ENCODE data around the gene TET1. TPM values are rescaled to one million over a fixed set of nuclear protein-coding genes. Genes with fewer than 3 reads are reported as not detected.
"Not testable (repeated sequence)": the region's sequence is repeated elsewhere in the genome, so short reads cannot be mapped to it uniquely, and the experiment has no call there.

TET1 gene
- total RNA-seq, 1 experiment from 2014 or later, result 1.2 TPM

DNA sequence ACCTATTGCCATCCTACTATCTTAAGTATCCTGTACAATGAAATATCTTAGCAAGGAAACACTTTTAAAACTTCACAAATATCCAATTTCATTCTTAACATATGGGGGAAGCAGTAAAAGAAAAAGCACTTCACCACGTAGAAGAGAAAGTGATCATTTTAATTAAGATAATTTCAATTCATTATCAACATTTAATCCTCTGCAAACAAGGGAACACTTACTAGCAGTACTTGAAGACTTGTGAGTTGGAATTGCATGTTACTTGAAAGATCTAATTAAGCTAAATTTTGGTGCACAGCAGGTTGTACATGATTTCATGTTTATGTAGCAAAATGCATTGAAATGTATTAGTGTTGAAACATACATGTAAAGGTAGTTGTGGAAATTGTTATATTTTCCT, 140.1 kb downstream of the TET1 start:
- DNase-seq, result no peak
- Mint-ChIP-seq H3K27ac (ENCODE audit: unreplicated experiment) (no peak overlapping the region), H3K4me1 (ENCODE audit: low read depth, unreplicated experiment) (no peaks in the 10 kb centered on the region), H3K4me3 (ENCODE audit: low read depth, unreplicated experiment) (no peak overlapping the region), H3K36me3 (ENCODE audit: insufficient read depth, unreplicated experiment) (no peaks in the 10 kb centered on the region), H3K27me3 (ENCODE audit: unreplicated experiment) (no peaks in the 10 kb centered on the region), H3K9me3 (ENCODE audit: low read depth, unreplicated experiment) (no peaks in the 10 kb centered on the region)
- no TSS peak for BruUV-seq (replicated peaks)
- CTCF ChIA-PET, result no interaction called here
- intact Hi-C loops (cut with micrococcal nuclease; ENCODE audit: unreplicated experiment), result no loop called here
- TF ChIP-seq, protein P1, sequence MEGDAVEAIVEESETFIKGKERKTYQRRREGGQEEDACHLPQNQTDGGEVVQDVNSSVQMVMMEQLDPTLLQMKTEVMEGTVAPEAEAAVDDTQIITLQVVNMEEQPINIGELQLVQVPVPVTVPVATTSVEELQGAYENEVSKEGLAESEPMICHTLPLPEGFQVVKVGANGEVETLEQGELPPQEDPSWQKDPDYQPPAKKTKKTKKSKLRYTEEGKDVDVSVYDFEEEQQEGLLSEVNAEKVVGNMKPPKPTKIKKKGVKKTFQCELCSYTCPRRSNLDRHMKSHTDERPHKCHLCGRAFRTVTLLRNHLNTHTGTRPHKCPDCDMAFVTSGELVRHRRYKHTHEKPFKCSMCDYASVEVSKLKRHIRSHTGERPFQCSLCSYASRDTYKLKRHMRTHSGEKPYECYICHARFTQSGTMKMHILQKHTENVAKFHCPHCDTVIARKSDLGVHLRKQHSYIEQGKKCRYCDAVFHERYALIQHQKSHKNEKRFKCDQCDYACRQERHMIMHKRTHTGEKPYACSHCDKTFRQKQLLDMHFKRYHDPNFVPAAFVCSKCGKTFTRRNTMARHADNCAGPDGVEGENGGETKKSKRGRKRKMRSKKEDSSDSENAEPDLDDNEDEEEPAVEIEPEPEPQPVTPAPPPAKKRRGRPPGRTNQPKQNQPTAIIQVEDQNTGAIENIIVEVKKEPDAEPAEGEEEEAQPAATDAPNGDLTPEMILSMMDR (IDR thresholded peaks at IDR 0.05; ENCODE audit: unreplicated experiment), result no peak

DNA sequence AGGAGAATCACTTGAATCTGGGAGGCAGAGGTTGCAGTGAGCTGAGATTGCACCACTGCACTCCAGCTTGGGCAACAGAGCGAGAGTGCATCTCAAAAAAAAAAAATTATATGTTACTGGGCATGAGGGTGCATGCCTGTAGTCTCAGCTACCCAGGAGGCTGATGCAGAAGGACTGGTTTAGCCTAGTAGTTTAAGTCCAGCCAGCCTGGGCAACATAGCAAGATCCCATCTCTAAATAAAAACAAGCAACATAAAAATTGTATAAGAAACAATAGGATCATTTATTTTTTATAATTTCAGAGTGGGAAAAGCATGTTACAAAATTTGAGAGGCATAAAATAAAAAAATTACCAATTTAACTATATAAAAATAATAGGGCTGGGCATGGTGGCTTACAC, 145.4 kb downstream of the TET1 start:
- Mint-ChIP-seq H3K4me3 (ENCODE audit: low read depth, unreplicated experiment) (no peak overlapping the region), H3K27me3 (ENCODE audit: unreplicated experiment) (no peaks in the 10 kb centered on the region), H3K36me3 (ENCODE audit: insufficient read depth, unreplicated experiment) (no peaks in the 10 kb centered on the region), H3K4me1 (ENCODE audit: low read depth, unreplicated experiment) (no peaks in the 10 kb centered on the region), H3K27ac (ENCODE audit: unreplicated experiment) (no peak overlapping the region), H3K9me3 (ENCODE audit: low read depth, unreplicated experiment) (no peaks in the 10 kb centered on the region)
- CTCF ChIA-PET, result no interaction called here
- BruUV-seq (replicated peaks), result no TSS peak
- no peak for DNase-seq
- intact Hi-C loops (cut with micrococcal nuclease; ENCODE audit: unreplicated experiment), result no loop called here
- TF ChIP-seq, protein P1 (IDR thresholded peaks at IDR 0.05; ENCODE audit: unreplicated experiment), result no peak

DNA sequence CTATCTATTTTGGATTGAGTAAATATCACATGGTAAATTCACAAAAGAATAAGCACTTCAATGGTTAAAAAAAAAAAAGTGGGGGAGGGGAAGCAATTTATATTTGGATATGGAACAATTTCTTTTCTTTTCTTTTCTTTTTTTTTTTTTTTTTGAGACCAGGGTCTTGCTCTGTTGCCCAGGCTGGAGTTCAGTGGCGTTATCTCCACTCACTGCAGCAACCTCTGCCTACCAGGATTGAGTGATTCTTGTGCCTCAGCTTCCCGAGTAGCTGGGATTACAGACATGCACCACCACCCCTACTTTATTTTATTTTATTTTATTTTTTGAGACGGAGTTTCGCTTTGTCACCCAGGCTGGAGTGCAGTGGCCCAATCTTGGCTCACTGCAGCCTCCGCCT, 148.8 kb downstream of the TET1 start:
- H3K4me3 Mint-ChIP-seq (ENCODE audit: low read depth, unreplicated experiment); H3K36me3 Mint-ChIP-seq (ENCODE audit: insufficient read depth, unreplicated experiment); DNase-seq; BruUV-seq (replicated peaks); CTCF ChIA-PET; H3K9me3 Mint-ChIP-seq (ENCODE audit: low read depth, unreplicated experiment); H3K4me1 Mint-ChIP-seq (ENCODE audit: low read depth, unreplicated experiment); intact Hi-C loops (cut with micrococcal nuclease; ENCODE audit: unreplicated experiment); H3K27ac Mint-ChIP-seq (ENCODE audit: unreplicated experiment); H3K27me3 Mint-ChIP-seq (ENCODE audit: unreplicated experiment): not testable (repeated sequence)

DNA sequence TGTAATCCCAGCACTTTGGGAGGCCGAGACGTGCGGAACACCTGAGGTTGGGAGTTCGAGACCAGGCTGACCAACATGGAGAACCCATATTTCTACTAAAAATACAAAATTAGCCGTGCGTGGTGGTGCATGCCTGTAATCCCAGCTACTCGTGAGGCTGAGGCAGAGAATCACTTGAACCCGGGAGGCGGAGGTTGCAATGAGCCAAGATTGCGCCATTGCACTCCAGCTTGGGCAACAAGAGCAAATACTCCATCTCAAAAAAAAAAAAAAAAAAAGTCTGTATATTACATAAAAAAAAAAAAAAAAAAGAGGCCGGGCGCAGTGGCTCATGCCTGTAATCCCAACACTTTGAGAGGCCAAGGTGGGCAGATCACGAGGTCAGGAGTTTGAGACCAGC, 152.9 kb downstream of the TET1 start:
- H3K27ac Mint-ChIP-seq (ENCODE audit: unreplicated experiment); CTCF ChIA-PET; H3K36me3 Mint-ChIP-seq (ENCODE audit: insufficient read depth, unreplicated experiment); H3K27me3 Mint-ChIP-seq (ENCODE audit: unreplicated experiment); H3K9me3 Mint-ChIP-seq (ENCODE audit: low read depth, unreplicated experiment); BruUV-seq (replicated peaks); H3K4me3 Mint-ChIP-seq (ENCODE audit: low read depth, unreplicated experiment); intact Hi-C loops (cut with micrococcal nuclease; ENCODE audit: unreplicated experiment); H3K4me1 Mint-ChIP-seq (ENCODE audit: low read depth, unreplicated experiment); DNase-seq: not testable (repeated sequence)

DNA sequence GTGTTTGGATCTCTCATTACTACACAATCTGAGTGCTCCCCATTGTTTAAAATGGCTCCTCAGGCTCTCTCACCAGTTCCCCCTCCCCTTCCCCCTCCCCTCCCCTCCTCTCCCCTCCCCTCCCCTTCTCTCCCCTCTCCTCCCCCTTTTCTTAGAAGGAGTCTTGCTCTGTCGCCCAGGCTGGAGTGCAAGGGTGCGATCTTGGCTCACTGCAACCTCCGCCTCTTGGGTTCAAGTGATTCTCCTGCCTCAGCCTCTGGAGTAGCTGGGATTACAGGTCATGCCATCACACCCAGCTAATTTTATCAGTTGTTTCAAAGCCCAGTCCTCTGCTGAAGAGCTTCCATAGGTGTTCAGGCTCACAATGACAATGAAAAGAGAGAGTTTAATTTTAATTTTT, 157.3 kb downstream of the TET1 start:
- no peak overlapping the region for H3K4me3 Mint-ChIP-seq (ENCODE audit: low read depth, unreplicated experiment)
- intact Hi-C loops (cut with micrococcal nuclease; ENCODE audit: unreplicated experiment), result no loop called here
- no peaks in the 10 kb centered on the region for H3K9me3 Mint-ChIP-seq (ENCODE audit: low read depth, unreplicated experiment)
- BruUV-seq (replicated peaks), result no TSS peak
- H3K27me3 Mint-ChIP-seq (ENCODE audit: unreplicated experiment), result no peaks in the 10 kb centered on the region
- peaks cover 8% of the 10 kb centered on the region for H3K4me1 Mint-ChIP-seq (ENCODE audit: low read depth, unreplicated experiment)
- TF ChIP-seq, protein P1 (IDR thresholded peaks at IDR 0.05; ENCODE audit: unreplicated experiment), result no peak
- CTCF ChIA-PET, result no interaction called here
- peaks cover 22% of the 10 kb centered on the region for H3K36me3 Mint-ChIP-seq (ENCODE audit: insufficient read depth, unreplicated experiment)
- no peak for DNase-seq
- H3K27ac Mint-ChIP-seq (ENCODE audit: unreplicated experiment), result no peak overlapping the region
